GM21723 (cell line): ENCODE measurements around the gene FRMD3.

Experiments
- ATAC-seq: cut with Tn5 transposase; IDR thresholded peaks from one replicate; pipeline ENCODE4 v1.9.1; 2021; ENCODE audit warnings: mild to moderate bottlenecking, moderate library complexity; ENCODE audit not compliant: unreplicated experiment

Gene FRMD3

DNA sequence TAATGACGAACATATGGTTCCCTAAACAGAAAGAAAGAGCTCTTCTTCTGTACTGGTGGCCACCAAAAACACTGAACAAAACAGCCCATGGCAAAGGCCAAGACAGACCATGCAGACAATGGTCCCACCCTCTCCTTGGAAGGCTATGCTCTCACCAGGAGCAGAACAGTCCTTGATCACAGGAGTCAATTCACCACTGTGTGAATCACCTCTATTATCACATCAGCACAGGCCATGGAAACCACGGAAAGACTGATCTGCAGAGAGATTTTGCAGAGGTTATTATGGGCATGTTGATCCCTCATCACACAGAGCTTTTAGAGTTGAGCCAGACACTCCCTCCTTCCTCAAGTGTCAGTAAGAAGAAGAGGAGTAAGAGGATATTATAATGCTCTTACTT is 341.3 kb downstream of the FRMD3 start:
- no peak for ATAC-seq
